Erythroblast (primary cell): Measurements from ENCODE around the gene HPCAL1.

Source experiments
- GATA1 ChIP-seq: IDR thresholded peaks from 2 replicates; pipeline ENCODE4 v1.6.1; 2011; ENCODE audit warnings: low read depth, mild to moderate bottlenecking, control low read depth, low read length, moderate library complexity
- POLR2A ChIP-seq: IDR thresholded peaks from 2 replicates; pipeline ENCODE4 v1.6.1; 2011; ENCODE audit warnings: mild to moderate bottlenecking, low read length

GRCh38 chr2:10286216-10287037 is 16.3 kb upstream of the HPCAL1 start:
- TF ChIP-seq GATA1 = no peak
- TF ChIP-seq POLR2A = no peak
